Pancreas (tissue), 10 donors: ENCODE data around the gene IQSEC1. TPM values are rescaled to one million over a fixed set of nuclear protein-coding genes. Genes with fewer than 3 reads are reported as not detected.

Experiments used
- ATAC-seq, 4 donors: fragments of 200-7000 bp; cut with Tn5 transposase; one replicate each; pipeline versions ENCODE4 v1.8.0 to v1.9.1; 2020; ENCODE audit warnings: mild to moderate bottlenecking in 4 of 4, moderate library complexity in 4 of 4
- DNase-seq, 6 donors: peaks; one replicate each; pipeline ENCODE4 v3.0.0-alpha.2; 2020
- FAIRE-seq: peaks from 2 replicates; lab custom pipeline; 2012; peaks lifted over from hg19 to GRCh38; lab: Jason Lieb, UNC
- H3K27ac ChIP-seq, 4 donors: fragments of 200-600 bp; sonication (generic); 1 replicate in 3 of 4; 2 replicates in 1 of 4; pipeline versions ENCODE4 v1.5.0 to v1.8.0; 2020
- H3K27me3 ChIP-seq, 4 donors: fragments of 200-600 bp; one replicate each; pipeline ENCODE4 v1.8.0; 2021
- H3K36me3 ChIP-seq, 3 donors: fragments of 200-600 bp; sonication (generic) in 1 of 3; one replicate each; pipeline versions ENCODE4 v1.5.0 to v1.8.0; 2020 to 2021
- H3K4me1 ChIP-seq, 3 donors: fragments of 200-600 bp; one replicate each; pipeline ENCODE4 v1.8.0; 2021
- H3K4me3 ChIP-seq, 4 donors: fragments of 200-600 bp; sonication (generic) in 2 of 4; one replicate each; pipeline versions ENCODE4 v1.5.0 to v1.8.0; 2020 to 2021
- H3K9me3 ChIP-seq, 4 donors: fragments of 200-600 bp; one replicate each; pipeline ENCODE4 v1.8.0; 2021
- CTCF ChIP-seq, 4 donors: fragments of 200-600 bp; sonication (generic) in 3 of 4; IDR thresholded peaks; one replicate each; pipeline versions ENCODE4 v1.5.0 to v1.8.0; 2021; ENCODE audit warnings: antibody characterized with exemption in 4 of 4
- WGBS, 2 donors: extraction: QIAGEN DNeasy Blood & Tissue Kit; methylation state at CpG; one replicate each; pipeline ENCODE4 v1.1.7; 2013; 5-methylcytosine and 5-hydroxymethylcytosine counted together
- intact Hi-C, 3 donors: fragments of 100-400 bp; cut with DNase I; formaldehyde crosslinking; loops; one replicate each; pipeline versions ENCODE4 v1.11.1 to v1.14.2; 2022
- polyA plus RNA-seq, 2 donors: library from polyadenylated mRNA; stranded (reverse); fragments of 200-250 nt; gene quantifications; one replicate each; pipeline ENCODE4 v1.2.3, GENCODE V29; 2013
- total RNA-seq, 6 donors: library from RNA; stranded (reverse); fragmentation: NEBNext Ultra II Directional in 4 of 6; extraction: Animal tissue kit (Norgen Biotek cat#: 25700) in 4 of 6; gene quantifications; one replicate each; pipeline versions ENCODE4 v1.2.1 to v1.2.4, GENCODE V29; 2021 to 2023
- donor health status: healthy with polysubstance abuse.
- donor health status: DM: no; HTN: no; CAD: no; lungs with moderate emphysema.
- donor health status: DM: no; HTN: no; CAD: no.
- donor health status: control.
- donor health status: control.
- donor health status: Bipolar disorder and iron deficiency.
- donor health status: DM: yes; HTN: yes; CAD: no.
- donor health status: DM: no; HTN: no; CAD: no.
- donor health status: DM: no; HTN: no; CAD: no.
- donor health status: DM: yes; HTN: yes; CAD: no.

Gene IQSEC1
- total and polyA plus RNA-seq, 8 donors, result 15.0 to 27.9 (median 23.1) TPM

- FAIRE-seq, result no peak
- no peak for ATAC-seq
- no peaks in the 10 kb centered on the region for H3K9me3 ChIP-seq
- no peak overlapping the region for H3K27ac ChIP-seq
- no peak for DNase-seq
- no peak overlapping the region for H3K4me3 ChIP-seq
- H3K27me3 ChIP-seq, result no peaks in the 10 kb centered on the region
- TF ChIP-seq CTCF (IDR thresholded peaks at IDR 0.05), result no peak
- 29 to 41% methylated on average over 2 of the region's 2 CpGs for WGBS, 2 donors
- intact Hi-C loops, result no loop called here
- peaks cover 7 to 19% (median 16%) of the 10 kb centered on the region in 3 donors for H3K4me1 ChIP-seq
- H3K36me3 ChIP-seq, result no peaks in the 10 kb centered on the region
These were observed 77.1 kb downstream of the IQSEC1 start for GRCh38 chr3:12996181-12996506.

- DNase-seq (peak in 1 of 6 donors; percentile 43), FAIRE-seq (no peak), ATAC-seq (no peak)
- H3K36me3 ChIP-seq, result no peaks in the 10 kb centered on the region
- no peaks in the 10 kb centered on the region for H3K9me3 ChIP-seq
- no peaks in the 10 kb centered on the region for H3K27me3 ChIP-seq
- peak overlapping the region; percentile 69 to 87 (median 84) for H3K27ac ChIP-seq
- peaks cover 7 to 19% (median 16%) of the 10 kb centered on the region in 3 donors for H3K4me1 ChIP-seq
- WGBS, 2 donors, result 62 to 66% methylated on average over 10 of the region's 10 CpGs
- intact Hi-C loops, result no loop called here
- no peak for TF ChIP-seq CTCF (IDR thresholded peaks at IDR 0.05)
- peak overlapping the region in 1 of 4 donors; percentile 86 for H3K4me3 ChIP-seq
These were observed 77.6 kb downstream of the IQSEC1 start for GRCh38 chr3:12995389-12996180.

- WGBS, 2 donors, result 0 to 1% methylated on average over 57 to 58 of the region's 58 CpGs
- Histone ChIP-seq H3K27me3 (no peaks in the 10 kb centered on the region), H3K9me3 (no peaks in the 10 kb centered on the region), H3K36me3 (no peaks in the 10 kb centered on the region), H3K4me1 (peaks cover 7 to 19% (median 16%) of the 10 kb centered on the region in 3 donors), H3K27ac (peak overlapping the region; percentile 69 to 87 (median 84)), H3K4me3 (peak overlapping the region; percentile 51 to 86 (median 70))
- ATAC-seq (peak; percentile 82 to 89 (median 84)), DNase-seq (peak; percentile 87 to 97 (median 92)), FAIRE-seq (no peak)
- intact Hi-C loops, result no loop called here
- peak; percentile 88 to 95 (median 91) for TF ChIP-seq CTCF (IDR thresholded peaks at IDR 0.05)
These were observed 78.4 kb downstream of the IQSEC1 start for GRCh38 chr3:12994607-12995388.

GRCh38 chr3:12994357-12994606, 78.9 kb downstream of the IQSEC1 start:
- H3K36me3 ChIP-seq, result no peaks in the 10 kb centered on the region
- H3K4me3 ChIP-seq, result peak overlapping the region; percentile 51 to 86 (median 70)
- peak in 5 of 6 donors; percentile 44 to 82 (median 62) for DNase-seq
- H3K27me3 ChIP-seq, result no peaks in the 10 kb centered on the region
- H3K27ac ChIP-seq, result peak overlapping the region; percentile 69 to 87 (median 84)
- no peak for TF ChIP-seq CTCF (IDR thresholded peaks at IDR 0.05)
- no peak for FAIRE-seq
- peaks cover 7 to 19% (median 16%) of the 10 kb centered on the region in 3 donors for H3K4me1 ChIP-seq
- no peaks in the 10 kb centered on the region for H3K9me3 ChIP-seq
- peak; percentile 46 to 65 (median 56) for ATAC-seq
- 1% methylated on average over 14 to 25 of the region's 25 CpGs for WGBS, 2 donors
- intact Hi-C loops, result no loop called here
